ENCODE data around the gene ADRA2B.

ADRA2B gene

GRCh38 chr2:96098900-96099590 lies 17.3 kb downstream of the ADRA2B start:
- Histone ChIP-seq H4K20me1 (no peaks in the 10 kb centered on the region), H3K36me3 (no peaks in the 10 kb centered on the region), H3K4me1 (peaks cover 44% of the 10 kb centered on the region), H3K27me3 (no peaks in the 10 kb centered on the region), H3K9me3 (no peaks in the 10 kb centered on the region), H3K9ac (no peak overlapping the region; the same call in 1 of the 2 replicates), H3K4me2 (peak overlapping the region; percentile 14; the same call in 1 of the 2 replicates), H3K27ac (0 out of 2 replicates have a peak overlapping the region, but pooled peaks have one; percentile 33), H3K4me3 (no peak overlapping the region)
- no peak for TF ChIP-seq Cebpa-rat (IDR thresholded peaks at IDR 0.05)

- Histone ChIP-seq H3K9me3 (no peaks in the 10 kb centered on the region), H3K36me3 (no peaks in the 10 kb centered on the region), H4K20me1 (no peaks in the 10 kb centered on the region), H3K4me3 (no peak overlapping the region), H3K27ac (0 out of 2 replicates have a peak overlapping the region, but pooled peaks have one; percentile 33), H3K27me3 (no peaks in the 10 kb centered on the region), H3K9ac (no peak overlapping the region), H3K4me2 (no peak overlapping the region), H3K4me1 (peaks cover 37% of the 10 kb centered on the region)
- TF ChIP-seq Cebpa-rat (IDR thresholded peaks at IDR 0.05) = no peak
These were observed 18.2 kb downstream of the ADRA2B start for GRCh38 chr2:96097951-96098823.

GRCh38 chr2:96097441-96097840 lies 18.9 kb downstream of the ADRA2B start:
- H3K27me3 ChIP-seq = no peaks in the 10 kb centered on the region
- H4K20me1 ChIP-seq = no peaks in the 10 kb centered on the region
- peaks cover 31% of the 10 kb centered on the region for H3K4me1 ChIP-seq
- no peak overlapping the region for H3K27ac ChIP-seq
- H3K4me2 ChIP-seq = no peak overlapping the region
- no peaks in the 10 kb centered on the region for H3K36me3 ChIP-seq
- H3K9ac ChIP-seq = no peak overlapping the region
- no peaks in the 10 kb centered on the region for H3K9me3 ChIP-seq
- H3K4me3 ChIP-seq = no peak overlapping the region
- TF ChIP-seq Cebpa-rat (IDR thresholded peaks at IDR 0.05) = no peak

GRCh38 chr2:96095116-96095636 lies 21.2 kb downstream of the ADRA2B start:
- H4K20me1 ChIP-seq = no peaks in the 10 kb centered on the region
- TF ChIP-seq Cebpa-rat (IDR thresholded peaks at IDR 0.05) = no peak
- H3K27me3 ChIP-seq = no peaks in the 10 kb centered on the region
- no peak overlapping the region for H3K4me2 ChIP-seq
- H3K4me1 ChIP-seq = peaks cover 27% of the 10 kb centered on the region
- H3K36me3 ChIP-seq = no peaks in the 10 kb centered on the region
- no peak overlapping the region for H3K27ac ChIP-seq
- H3K9me3 ChIP-seq = no peaks in the 10 kb centered on the region
- no peak overlapping the region for H3K4me3 ChIP-seq
- no peak overlapping the region for H3K9ac ChIP-seq

GRCh38 chr2:96093528-96093927 lies 22.8 kb downstream of the ADRA2B start:
- H3K4me1 ChIP-seq = peaks cover 16% of the 10 kb centered on the region
- H3K4me3 ChIP-seq = no peak overlapping the region
- no peak overlapping the region for H3K9ac ChIP-seq
- H4K20me1 ChIP-seq = no peaks in the 10 kb centered on the region
- H3K4me2 ChIP-seq = no peak overlapping the region
- no peaks in the 10 kb centered on the region for H3K9me3 ChIP-seq
- H3K27me3 ChIP-seq = no peaks in the 10 kb centered on the region
- no peaks in the 10 kb centered on the region for H3K36me3 ChIP-seq
- TF ChIP-seq Cebpa-rat (IDR thresholded peaks at IDR 0.05) = no peak
- H3K27ac ChIP-seq = no peak overlapping the region

- Histone ChIP-seq H4K20me1 (no peaks in the 10 kb centered on the region), H3K4me3 (no peak overlapping the region), H3K27me3 (no peaks in the 10 kb centered on the region), H3K4me1 (peaks cover 16% of the 10 kb centered on the region), H3K36me3 (no peaks in the 10 kb centered on the region), H3K9me3 (no peaks in the 10 kb centered on the region), H3K4me2 (no peak overlapping the region), H3K9ac (no peak overlapping the region), H3K27ac (no peak overlapping the region)
- TF ChIP-seq Cebpa-rat (IDR thresholded peaks at IDR 0.05) = no peak
These were observed 23.4 kb downstream of the ADRA2B start for GRCh38 chr2:96092951-96093350.

- H4K20me1 ChIP-seq = no peaks in the 10 kb centered on the region
- no peak overlapping the region for H3K9ac ChIP-seq
- no peak overlapping the region for H3K27ac ChIP-seq
- no peaks in the 10 kb centered on the region for H3K9me3 ChIP-seq
- peak overlapping the region; percentile 39 for H3K4me2 ChIP-seq
- peaks cover 16% of the 10 kb centered on the region for H3K4me1 ChIP-seq
- no peak overlapping the region for H3K4me3 ChIP-seq
- H3K27me3 ChIP-seq = no peaks in the 10 kb centered on the region
- TF ChIP-seq Cebpa-rat (IDR thresholded peaks at IDR 0.05) = no peak
- H3K36me3 ChIP-seq = no peaks in the 10 kb centered on the region
These were observed 23.8 kb downstream of the ADRA2B start for GRCh38 chr2:96092573-96092877.

GRCh38 chr2:96091711-96092572 lies 24.4 kb downstream of the ADRA2B start:
- Histone ChIP-seq H3K27me3 (no peaks in the 10 kb centered on the region), H3K9me3 (no peaks in the 10 kb centered on the region), H3K4me2 (peak overlapping the region; percentile 39), H3K4me3 (no peak overlapping the region), H3K4me1 (peaks cover 16% of the 10 kb centered on the region), H3K9ac (no peak overlapping the region), H3K36me3 (no peaks in the 10 kb centered on the region), H3K27ac (no peak overlapping the region; the same call in 1 of the 2 replicates), H4K20me1 (no peaks in the 10 kb centered on the region)
- TF ChIP-seq Cebpa-rat (IDR thresholded peaks at IDR 0.05) = no peak

- TF ChIP-seq Cebpa-rat (IDR thresholded peaks at IDR 0.05) = no peak
- Histone ChIP-seq H3K4me2 (peak overlapping the region; percentile 39), H3K36me3 (no peaks in the 10 kb centered on the region), H3K4me3 (no peak overlapping the region), H3K27me3 (no peaks in the 10 kb centered on the region), H4K20me1 (no peaks in the 10 kb centered on the region), H3K9ac (no peak overlapping the region), H3K27ac (no peak overlapping the region), H3K9me3 (no peaks in the 10 kb centered on the region), H3K4me1 (peaks cover 16% of the 10 kb centered on the region)
These were observed 25.1 kb downstream of the ADRA2B start for GRCh38 chr2:96091141-96091710.

All from BLaER1 (cell line).